ENCODE data around the gene RFX7.

Gene RFX7

GRCh38 chr15:56042982-56043980 is 200.4 kb downstream of the RFX7 start:
- no peak for DNase-seq

GRCh38 chr15:56042498-56042897 is 201.2 kb downstream of the RFX7 start:
- DNase-seq = no peak

- DNase-seq = no peak
Observed at GRCh38 chr15:56042031-56042430, 201.6 kb downstream of the RFX7 start.

- no peak for DNase-seq
Observed at GRCh38 chr15:56040081-56041035, 203.3 kb downstream of the RFX7 start.

GRCh38 chr15:56038707-56039106 is 205.0 kb downstream of the RFX7 start:
- DNase-seq = no peak

GRCh38 chr15:56038015-56038414 is 205.7 kb downstream of the RFX7 start:
- no peak for DNase-seq

Data from C1 segment of cervical spinal cord (tissue), 14 donors.